ENCODE measurements around the gene GNPTG.

DNA sequence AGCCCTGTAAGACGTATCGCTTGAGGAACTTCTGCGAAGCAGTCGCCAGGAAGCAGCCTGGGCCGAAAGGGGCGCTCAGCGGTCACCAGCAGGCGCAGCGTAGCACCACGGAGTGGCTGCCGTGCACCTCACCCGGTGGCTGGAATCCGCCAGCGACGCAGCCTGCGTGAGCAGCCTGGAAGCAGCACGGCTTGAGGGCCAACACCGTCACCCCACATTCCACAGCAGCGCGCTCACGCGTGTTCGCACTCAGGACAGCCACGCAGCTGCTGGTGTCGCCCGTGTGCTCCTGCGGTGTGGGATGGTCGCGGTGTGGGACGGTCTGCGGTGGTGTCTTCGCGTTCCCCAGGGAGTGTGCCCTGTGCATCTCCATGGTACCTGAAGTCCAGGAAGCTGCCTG is 32.7 kb upstream of the GNPTG start:
- TF ChIP-seq, protein P1, sequence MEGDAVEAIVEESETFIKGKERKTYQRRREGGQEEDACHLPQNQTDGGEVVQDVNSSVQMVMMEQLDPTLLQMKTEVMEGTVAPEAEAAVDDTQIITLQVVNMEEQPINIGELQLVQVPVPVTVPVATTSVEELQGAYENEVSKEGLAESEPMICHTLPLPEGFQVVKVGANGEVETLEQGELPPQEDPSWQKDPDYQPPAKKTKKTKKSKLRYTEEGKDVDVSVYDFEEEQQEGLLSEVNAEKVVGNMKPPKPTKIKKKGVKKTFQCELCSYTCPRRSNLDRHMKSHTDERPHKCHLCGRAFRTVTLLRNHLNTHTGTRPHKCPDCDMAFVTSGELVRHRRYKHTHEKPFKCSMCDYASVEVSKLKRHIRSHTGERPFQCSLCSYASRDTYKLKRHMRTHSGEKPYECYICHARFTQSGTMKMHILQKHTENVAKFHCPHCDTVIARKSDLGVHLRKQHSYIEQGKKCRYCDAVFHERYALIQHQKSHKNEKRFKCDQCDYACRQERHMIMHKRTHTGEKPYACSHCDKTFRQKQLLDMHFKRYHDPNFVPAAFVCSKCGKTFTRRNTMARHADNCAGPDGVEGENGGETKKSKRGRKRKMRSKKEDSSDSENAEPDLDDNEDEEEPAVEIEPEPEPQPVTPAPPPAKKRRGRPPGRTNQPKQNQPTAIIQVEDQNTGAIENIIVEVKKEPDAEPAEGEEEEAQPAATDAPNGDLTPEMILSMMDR (IDR thresholded peaks at IDR 0.05): no peak
- TF ChIP-seq POLR2A (IDR thresholded peaks at IDR 0.05): no peak
- TF ChIP-seq POLR2AphosphoS5 (IDR thresholded peaks at IDR 0.05): no peak
- TF ChIP-seq EP300 (IDR thresholded peaks at IDR 0.05): no peak
